Neural progenitor cell (in vitro differentiated cells): Measurements from ENCODE around the gene SDK1. TPM values are rescaled to one million over a fixed set of nuclear protein-coding genes. Genes with fewer than 3 reads are reported as not detected.
A peak's percentile ranks its signal among the peaks of the same experiment; 100 is the strongest.

Source experiments
- DNase-seq: peaks from one replicate; pipeline ENCODE4 v3.0.0-alpha.2; 2016; ENCODE audit warnings: low spot score
- H2AFZ ChIP-seq: fragments of 200-600 bp; sonication (generic); replicated peaks from 2 replicates; pipeline ENCODE4 v1.6.1; 2016; ENCODE audit warnings: antibody characterized with exemption
- H3F3A ChIP-seq: fragments of 200-600 bp; sonication (generic); 2 replicates; pipeline ENCODE4 v1.6.1; 2016; ENCODE audit warnings: antibody characterized with exemption, low read depth
- H3K27ac ChIP-seq: fragments of 200-600 bp; sonication (generic); 2 replicates; pipeline ENCODE4 v1.5.1; 2016; ENCODE audit warnings: mild to moderate bottlenecking
- H3K27me3 ChIP-seq: fragments of 200-600 bp; sonication (generic); 2 replicates; pipeline ENCODE4 v1.6.1; 2016; ENCODE audit warnings: mild to moderate bottlenecking, moderate library complexity
- H3K36me3 ChIP-seq: fragments of 200-600 bp; sonication (generic); 2 replicates; pipeline ENCODE4 v1.5.1; 2016
- H3K4me1 ChIP-seq: fragments of 200-600 bp; sonication (generic); 2 replicates; pipeline ENCODE4 v1.6.1; 2016; ENCODE audit warnings: mixed run types
- H3K4me2 ChIP-seq: fragments of 200-600 bp; sonication (generic); 2 replicates; pipeline ENCODE4 v1.6.1; 2016
- H3K4me3 ChIP-seq: fragments of 200-600 bp; sonication (generic); 2 replicates; pipeline ENCODE4 v1.5.1; 2016
- H3K79me2 ChIP-seq: fragments of 200-600 bp; sonication (generic); 2 replicates; pipeline ENCODE4 v1.6.1; 2016; ENCODE audit warnings: low read depth
- H3K9ac ChIP-seq: fragments of 200-600 bp; sonication (generic); 2 replicates; pipeline ENCODE4 v1.6.1; 2016
- H3K9me3 ChIP-seq: fragments of 200-600 bp; sonication (generic); 2 replicates; pipeline ENCODE4 v1.5.1; 2016; ENCODE audit warnings: low read depth
- H4K20me1 ChIP-seq: fragments of 200-600 bp; sonication (generic); 2 replicates; pipeline ENCODE4 v1.6.1; 2016; ENCODE audit warnings: low read depth
- H3K27ac Mint-ChIP-seq: 3 replicates; pipeline ENCODE4 v1.8.0; 2021; ENCODE audit warnings: mixed read lengths
- H3K27me3 Mint-ChIP-seq: 2 replicates; pipeline ENCODE4 v1.8.0; 2022; ENCODE audit warnings: low read depth, mild to moderate bottlenecking, inconsistent platforms, moderate library complexity, mixed read lengths; ENCODE audit not compliant: insufficient read depth
- H3K36me3 Mint-ChIP-seq: 3 replicates; pipeline ENCODE4 v1.8.0; 2021; ENCODE audit warnings: mixed read lengths
- H3K4me1 Mint-ChIP-seq: 3 replicates; pipeline ENCODE4 v1.8.0; 2021; ENCODE audit warnings: mixed read lengths
- H3K4me3 Mint-ChIP-seq: 3 replicates; pipeline ENCODE4 v1.8.0; 2021; ENCODE audit warnings: mild to moderate bottlenecking, moderate library complexity, mixed read lengths
- H3K9me3 Mint-ChIP-seq: 3 replicates; pipeline ENCODE4 v1.8.0; 2020; ENCODE audit warnings: mixed read lengths
- EZH2 ChIP-seq: fragments of 200-600 bp; sonication (generic); IDR thresholded peaks from 2 replicates; pipeline ENCODE4 v1.6.1; 2017; ENCODE audit warnings: antibody characterized with exemption, mild to moderate bottlenecking, moderate library complexity
- EZH2phosphoT487 ChIP-seq: fragments of 200-600 bp; sonication (generic); IDR thresholded peaks from 2 replicates; pipeline ENCODE4 v1.6.1; 2017; ENCODE audit warnings: antibody characterized with exemption
- total RNA-seq: library from RNA; depleted of rRNA; stranded (reverse); fragments of >200 nt; gene quantifications from 2 replicates; pipeline ENCODE4 v1.2.3, GENCODE V29; 2015; ENCODE audit warnings: low replicate concordance
- TF ChIP-seq, protein P1 (sequence below): fragments of 200-600 bp; sonication (generic); IDR thresholded peaks from 2 replicates; pipeline ENCODE4 v1.5.1; 2017; ENCODE audit warnings: antibody characterized with exemption, mild to moderate bottlenecking

Gene SDK1
- total RNA-seq, 1 donor from 2014 or later, result 4.9 TPM

DNA sequence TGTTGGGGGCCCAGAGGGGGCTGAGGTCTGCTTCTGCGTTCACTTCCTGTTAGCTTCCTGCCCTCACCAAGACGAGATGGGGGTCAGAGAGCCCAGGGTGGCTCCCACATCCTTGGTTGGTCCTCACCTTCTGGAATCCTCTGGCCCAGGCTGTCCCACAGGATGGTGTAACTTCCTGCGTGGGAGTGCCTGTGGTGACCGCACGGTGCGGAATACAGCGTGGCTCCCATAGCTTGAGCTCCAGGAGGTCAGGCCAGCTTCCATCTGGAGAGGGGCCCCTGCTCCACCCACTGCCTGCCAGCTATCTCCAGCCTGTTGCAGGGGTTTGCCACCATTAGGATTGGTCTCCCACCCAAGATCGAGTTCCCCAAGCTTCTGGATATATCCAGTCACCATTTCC lies 699.9 kb downstream of the SDK1 start:
- TF ChIP-seq EZH2phosphoT487, result no peak
- TF ChIP-seq, protein P1, sequence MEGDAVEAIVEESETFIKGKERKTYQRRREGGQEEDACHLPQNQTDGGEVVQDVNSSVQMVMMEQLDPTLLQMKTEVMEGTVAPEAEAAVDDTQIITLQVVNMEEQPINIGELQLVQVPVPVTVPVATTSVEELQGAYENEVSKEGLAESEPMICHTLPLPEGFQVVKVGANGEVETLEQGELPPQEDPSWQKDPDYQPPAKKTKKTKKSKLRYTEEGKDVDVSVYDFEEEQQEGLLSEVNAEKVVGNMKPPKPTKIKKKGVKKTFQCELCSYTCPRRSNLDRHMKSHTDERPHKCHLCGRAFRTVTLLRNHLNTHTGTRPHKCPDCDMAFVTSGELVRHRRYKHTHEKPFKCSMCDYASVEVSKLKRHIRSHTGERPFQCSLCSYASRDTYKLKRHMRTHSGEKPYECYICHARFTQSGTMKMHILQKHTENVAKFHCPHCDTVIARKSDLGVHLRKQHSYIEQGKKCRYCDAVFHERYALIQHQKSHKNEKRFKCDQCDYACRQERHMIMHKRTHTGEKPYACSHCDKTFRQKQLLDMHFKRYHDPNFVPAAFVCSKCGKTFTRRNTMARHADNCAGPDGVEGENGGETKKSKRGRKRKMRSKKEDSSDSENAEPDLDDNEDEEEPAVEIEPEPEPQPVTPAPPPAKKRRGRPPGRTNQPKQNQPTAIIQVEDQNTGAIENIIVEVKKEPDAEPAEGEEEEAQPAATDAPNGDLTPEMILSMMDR, result no peak

DNA sequence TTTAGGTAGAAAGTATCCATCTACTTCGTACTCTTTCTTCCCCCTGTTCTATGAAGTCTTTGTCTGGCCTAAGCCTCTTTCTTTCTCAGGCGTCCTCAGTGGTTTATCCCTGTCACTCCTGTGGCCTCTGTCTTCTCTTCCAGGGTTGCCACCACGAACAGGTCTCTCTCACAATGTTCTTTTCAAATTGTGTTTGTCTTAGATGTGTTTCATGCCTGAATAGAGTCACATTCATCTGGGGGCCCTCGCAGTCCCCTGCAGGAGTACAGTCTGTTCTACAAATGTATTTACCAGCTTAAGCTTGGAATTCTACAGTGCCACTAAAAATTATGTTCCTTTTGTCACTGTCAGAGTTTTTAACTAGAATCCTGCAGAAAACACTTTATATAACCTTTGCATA lies 700.7 kb downstream of the SDK1 start:
- peak overlapping the region; percentile 34 for H3K4me2 ChIP-seq

More for the DNA sequence above, 699.9 kb downstream of the SDK1 start:
- H3K4me1 ChIP-seq, result peaks cover 15% of the 10 kb centered on the region
- H3K9ac ChIP-seq, result no peak overlapping the region
- H2AFZ ChIP-seq, result no peak overlapping the region
- no peaks in the 10 kb centered on the region for H3K9me3 ChIP-seq
- DNase-seq, result no peak
- H3K27me3 Mint-ChIP-seq, result peaks cover 3% of the 10 kb centered on the region
- H3K36me3 Mint-ChIP-seq, result peaks cover 4% of the 10 kb centered on the region
- H3K27ac Mint-ChIP-seq, result no peak overlapping the region
- H3K4me2 ChIP-seq, result no peak overlapping the region
- peaks cover 16% of the 10 kb centered on the region for H3K4me1 Mint-ChIP-seq
- H3K9me3 Mint-ChIP-seq, result no peaks in the 10 kb centered on the region
- H3K79me2 ChIP-seq, result no peaks in the 10 kb centered on the region
- no peak overlapping the region for H3K27ac ChIP-seq
- no peaks in the 10 kb centered on the region for H4K20me1 ChIP-seq
- no peaks in the 10 kb centered on the region for H3K36me3 ChIP-seq
- peaks cover 7% of the 10 kb centered on the region for H3F3A ChIP-seq
- no peak overlapping the region for H3K4me3 Mint-ChIP-seq
- no peak overlapping the region for H3K4me3 ChIP-seq
- H3K27me3 ChIP-seq, result no peaks in the 10 kb centered on the region

DNA sequence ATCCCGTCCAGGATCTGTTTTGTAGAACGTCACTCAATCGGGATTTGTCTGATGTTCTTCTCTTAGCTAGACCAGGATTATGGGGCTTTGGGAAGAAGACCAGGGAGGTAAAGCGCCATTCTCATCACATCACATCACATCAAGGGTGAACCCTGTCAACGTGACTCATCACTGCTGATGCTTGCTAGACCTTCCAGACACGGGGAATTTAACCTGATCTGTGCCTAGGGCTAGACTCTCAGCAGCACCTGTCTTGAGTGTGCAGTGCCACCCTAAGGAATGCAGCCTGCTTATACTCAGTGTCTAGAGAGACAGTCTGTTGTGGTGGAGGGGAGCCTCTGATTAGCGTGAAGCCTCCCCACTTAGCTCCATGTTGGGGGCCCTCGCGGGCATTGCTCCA lies 702.5 kb downstream of the SDK1 start:
- DNase-seq, result no peak
- no peak overlapping the region for H3K4me2 ChIP-seq
- Mint-ChIP-seq H3K27me3 (peaks cover 3% of the 10 kb centered on the region), H3K9me3 (peaks cover 1% of the 10 kb centered on the region), H3K27ac (peak overlapping the region; percentile 60), H3K4me1 (peaks cover 28% of the 10 kb centered on the region), H3K36me3 (peaks cover 7% of the 10 kb centered on the region), H3K4me3 (no peak overlapping the region)
- H3K79me2 ChIP-seq, result no peaks in the 10 kb centered on the region
- H3K36me3 ChIP-seq, result no peaks in the 10 kb centered on the region
- H4K20me1 ChIP-seq, result no peaks in the 10 kb centered on the region
- no peak overlapping the region for H3K4me3 ChIP-seq
- H3K9me3 ChIP-seq, result no peaks in the 10 kb centered on the region
- H2AFZ ChIP-seq, result no peak overlapping the region
- peaks cover 37% of the 10 kb centered on the region for H3K4me1 ChIP-seq
- TF ChIP-seq EZH2phosphoT487 (no peak), EZH2 (no peak)
- TF ChIP-seq, protein P1, result no peak
- H3F3A ChIP-seq, result peaks cover 19% of the 10 kb centered on the region
- no peak overlapping the region for H3K9ac ChIP-seq
- H3K27me3 ChIP-seq, result no peaks in the 10 kb centered on the region
- H3K27ac ChIP-seq, result no peak overlapping the region

More for the DNA sequence above, 700.7 kb downstream of the SDK1 start:
- H4K20me1 ChIP-seq, result no peaks in the 10 kb centered on the region
- peaks cover 14% of the 10 kb centered on the region for H3F3A ChIP-seq
- peaks cover 24% of the 10 kb centered on the region for H3K4me1 Mint-ChIP-seq
- peak overlapping the region; percentile 51 for H3K27ac Mint-ChIP-seq
- peaks cover 3% of the 10 kb centered on the region for H3K27me3 Mint-ChIP-seq
- DNase-seq, result peak; percentile 27
- no peak overlapping the region for H3K4me3 ChIP-seq
- peaks cover 24% of the 10 kb centered on the region for H3K4me1 ChIP-seq
- H2AFZ ChIP-seq, result no peak overlapping the region
- H3K9me3 Mint-ChIP-seq, result no peaks in the 10 kb centered on the region
- peak overlapping the region; percentile 37 for H3K27ac ChIP-seq
- H3K36me3 Mint-ChIP-seq, result peaks cover 4% of the 10 kb centered on the region
- no peaks in the 10 kb centered on the region for H3K27me3 ChIP-seq
- TF ChIP-seq EZH2phosphoT487 (no peak), EZH2 (no peak)
- TF ChIP-seq, protein P1, result no peak
- no peak overlapping the region for H3K9ac ChIP-seq
- H3K79me2 ChIP-seq, result no peaks in the 10 kb centered on the region
- H3K36me3 ChIP-seq, result no peaks in the 10 kb centered on the region
- no peak overlapping the region for H3K4me3 Mint-ChIP-seq
- H3K9me3 ChIP-seq, result no peaks in the 10 kb centered on the region
